ENCODE measurements around the gene EBF3. TPM values are rescaled to one million over a fixed set of nuclear protein-coding genes. Genes with fewer than 3 reads are reported as not detected.
A peak's percentile ranks its signal among the peaks of the same experiment; 100 is the strongest.

The EBF3 gene
- polyA plus RNA-seq (ENCODE audit: low read depth in 6 of 6), result not detected

- Mint-ChIP-seq H3K4me3 (peak within 1 kb of the TSS; percentile 66 to 88 (median 81)), H3K4me1 (peaks cover 7 to 14% (median 10%) of the 10 kb centered on the region in 3 donors), H3K27me3 (peaks cover 45 to 68% (median 47%) of the 10 kb centered on the region in 3 donors), H3K36me3 (peaks cover 0 to 5% of the 10 kb centered on the region in 2 donors), H3K27ac (peak within 1 kb of the TSS; percentile 19 to 96 (median 67)), H3K9me3 (peaks cover 0 to 36% (median 13%) of the 10 kb centered on the region in 7 donors)
- DNase-seq (peak; percentile 37), ATAC-seq (ENCODE audit: low read depth in 2 of 2) (peak; percentile 57 to 76)
Observed at GRCh38 chr10:129963641-129964501, at the start of gene EBF3. TSS of gene EBF3 (minus strand) at chr10:129964274. CDS start at chr10:129963768, 506 bp downstream.

- Mint-ChIP-seq H3K36me3 (no peaks in the 10 kb centered on the region), H3K27ac (peak overlapping the region in 1 of 6 donors; percentile 5), H3K4me1 (no peaks in the 10 kb centered on the region), H3K27me3 (peaks cover 0 to 43% (median 16%) of the 10 kb centered on the region in 3 donors), H3K4me3 (no peak overlapping the region), H3K9me3 (peaks cover 0 to 4% (median 0%) of the 10 kb centered on the region in 7 donors)
- no peak for ATAC-seq (ENCODE audit: low read depth in 2 of 2)
- no peak for DNase-seq
Observed at GRCh38 chr10:130013335-130014262, 49.5 kb upstream of the EBF3 start.

GRCh38 chr10:130012129-130012528, 48.1 kb upstream of the EBF3 start:
- no peaks in the 10 kb centered on the region for H3K36me3 Mint-ChIP-seq
- H3K27me3 Mint-ChIP-seq, result peaks cover 9 to 56% (median 29%) of the 10 kb centered on the region in 3 donors
- DNase-seq (no peak), ATAC-seq (ENCODE audit: low read depth in 2 of 2) (no peak)
- H3K4me1 Mint-ChIP-seq, result no peaks in the 10 kb centered on the region
- H3K27ac Mint-ChIP-seq, result no peak overlapping the region
- H3K4me3 Mint-ChIP-seq, result no peak overlapping the region
- peaks cover 0 to 4% (median 0%) of the 10 kb centered on the region in 7 donors for H3K9me3 Mint-ChIP-seq

- DNase-seq, result no peak
- Mint-ChIP-seq H3K4me1 (no peaks in the 10 kb centered on the region), H3K4me3 (no peak overlapping the region), H3K36me3 (no peaks in the 10 kb centered on the region), H3K9me3 (peaks cover 0 to 5% (median 2%) of the 10 kb centered on the region in 7 donors), H3K27ac (no peak overlapping the region), H3K27me3 (peaks cover 17 to 65% (median 38%) of the 10 kb centered on the region in 3 donors)
- ATAC-seq (ENCODE audit: low read depth in 2 of 2), result no peak
Observed at GRCh38 chr10:130010653-130011052, 46.6 kb upstream of the EBF3 start.

- no peaks in the 10 kb centered on the region for H3K36me3 Mint-ChIP-seq
- no peak overlapping the region for H3K27ac Mint-ChIP-seq
- H3K4me3 Mint-ChIP-seq, result no peak overlapping the region
- DNase-seq (no peak), ATAC-seq (ENCODE audit: low read depth in 2 of 2) (no peak)
- H3K27me3 Mint-ChIP-seq, result peaks cover 29 to 74% (median 38%) of the 10 kb centered on the region in 3 donors
- H3K4me1 Mint-ChIP-seq, result no peaks in the 10 kb centered on the region
- peaks cover 2 to 20% (median 4%) of the 10 kb centered on the region in 7 donors for H3K9me3 Mint-ChIP-seq
Observed at GRCh38 chr10:130009228-130009627, 45.2 kb upstream of the EBF3 start.

- H3K9me3 Mint-ChIP-seq, result peaks cover 4 to 24% (median 8%) of the 10 kb centered on the region in 7 donors
- H3K27me3 Mint-ChIP-seq, result peaks cover 27 to 53% (median 35%) of the 10 kb centered on the region in 3 donors
- H3K27ac Mint-ChIP-seq, result no peak overlapping the region
- H3K4me1 Mint-ChIP-seq, result no peaks in the 10 kb centered on the region
- DNase-seq, result no peak
- no peaks in the 10 kb centered on the region for H3K36me3 Mint-ChIP-seq
- ATAC-seq (ENCODE audit: low read depth in 2 of 2), result no peak
- no peak overlapping the region for H3K4me3 Mint-ChIP-seq
Observed at GRCh38 chr10:130003787-130004613, 39.9 kb upstream of the EBF3 start.

GRCh38 chr10:130003166-130003565, 39.1 kb upstream of the EBF3 start:
- Mint-ChIP-seq H3K27me3 (peaks cover 20 to 45% (median 34%) of the 10 kb centered on the region in 3 donors), H3K36me3 (no peaks in the 10 kb centered on the region), H3K4me1 (no peaks in the 10 kb centered on the region), H3K4me3 (no peak overlapping the region), H3K27ac (no peak overlapping the region), H3K9me3 (peaks cover 5 to 32% (median 12%) of the 10 kb centered on the region in 7 donors)
- ATAC-seq (ENCODE audit: low read depth in 2 of 2) (no peak), DNase-seq (no peak)

GRCh38 chr10:130002606-130003005, 38.5 kb upstream of the EBF3 start:
- Mint-ChIP-seq H3K9me3 (peaks cover 5 to 38% (median 12%) of the 10 kb centered on the region in 7 donors), H3K36me3 (no peaks in the 10 kb centered on the region), H3K4me3 (no peak overlapping the region), H3K4me1 (no peaks in the 10 kb centered on the region), H3K27ac (no peak overlapping the region), H3K27me3 (peaks cover 15 to 41% (median 31%) of the 10 kb centered on the region in 3 donors)
- no peak for DNase-seq
- ATAC-seq (ENCODE audit: low read depth in 2 of 2), result no peak

GRCh38 chr10:130000918-130001317, 36.8 kb upstream of the EBF3 start:
- no peak overlapping the region for H3K4me3 Mint-ChIP-seq
- no peaks in the 10 kb centered on the region for H3K4me1 Mint-ChIP-seq
- ATAC-seq (ENCODE audit: low read depth in 2 of 2), result no peak
- no peak overlapping the region for H3K27ac Mint-ChIP-seq
- DNase-seq, result no peak
- H3K27me3 Mint-ChIP-seq, result peaks cover 5 to 32% (median 27%) of the 10 kb centered on the region in 3 donors
- no peaks in the 10 kb centered on the region for H3K36me3 Mint-ChIP-seq
- H3K9me3 Mint-ChIP-seq, result peaks cover 5 to 52% (median 17%) of the 10 kb centered on the region in 7 donors

- Mint-ChIP-seq H3K9me3 (peaks cover 9 to 49% (median 12%) of the 10 kb centered on the region in 7 donors), H3K36me3 (no peaks in the 10 kb centered on the region), H3K4me3 (no peak overlapping the region), H3K27me3 (peaks cover 19 to 29% (median 21%) of the 10 kb centered on the region in 3 donors), H3K4me1 (no peaks in the 10 kb centered on the region), H3K27ac (no peak overlapping the region)
- no peak for DNase-seq
- no peak for ATAC-seq (ENCODE audit: low read depth in 2 of 2)
Observed at GRCh38 chr10:129999140-129999539, 35.1 kb upstream of the EBF3 start.

GRCh38 chr10:129993621-129994020, 29.5 kb upstream of the EBF3 start:
- peaks cover 26 to 45% (median 35%) of the 10 kb centered on the region in 3 donors for H3K27me3 Mint-ChIP-seq
- ATAC-seq (ENCODE audit: low read depth in 2 of 2) (no peak), DNase-seq (no peak)
- peaks cover 0 to 10% of the 10 kb centered on the region in 2 donors for H3K36me3 Mint-ChIP-seq
- H3K4me1 Mint-ChIP-seq, result no peaks in the 10 kb centered on the region
- no peak overlapping the region for H3K4me3 Mint-ChIP-seq
- H3K27ac Mint-ChIP-seq, result no peak overlapping the region
- peaks cover 6 to 73% (median 19%) of the 10 kb centered on the region in 7 donors for H3K9me3 Mint-ChIP-seq

- Mint-ChIP-seq H3K27ac (no peak overlapping the region), H3K4me1 (no peaks in the 10 kb centered on the region), H3K36me3 (peaks cover 0 to 18% of the 10 kb centered on the region in 2 donors), H3K9me3 (peaks cover 8 to 70% (median 25%) of the 10 kb centered on the region in 7 donors), H3K4me3 (no peak overlapping the region), H3K27me3 (peaks cover 31 to 57% (median 47%) of the 10 kb centered on the region in 3 donors)
- ATAC-seq (ENCODE audit: low read depth in 2 of 2) (no peak), DNase-seq (no peak)
Observed at GRCh38 chr10:129992356-129992755, 28.3 kb upstream of the EBF3 start.

All from naive B cell (primary cell).